KMS-11 (cell line): ENCODE measurements around the gene AP4M1.

Source experiments
- H2AFZ ChIP-seq: fragments of 200-600 bp; sonication (generic); 2 replicates; pipeline ENCODE4 v1.6.1; 2016; ENCODE audit warnings: antibody characterized with exemption, mixed run types, low read depth
- H3K27ac ChIP-seq: fragments of 200-600 bp; sonication (generic); 2 replicates; pipeline ENCODE4 v1.6.1; 2016; ENCODE audit warnings: mild to moderate bottlenecking, mixed run types
- H3K27me3 ChIP-seq: fragments of 200-600 bp; sonication (generic); 2 replicates; pipeline ENCODE4 v1.6.1; 2017; ENCODE audit warnings: mild to moderate bottlenecking, low read depth, mixed run types, moderate library complexity; ENCODE audit not compliant: insufficient read depth
- H3K36me3 ChIP-seq: fragments of 200-600 bp; sonication (generic); 2 replicates; pipeline ENCODE4 v1.6.1; 2017; ENCODE audit warnings: mild to moderate bottlenecking, mixed run types; ENCODE audit not compliant: insufficient read depth
- H3K4me1 ChIP-seq: fragments of 200-600 bp; sonication (generic); 2 replicates; pipeline ENCODE4 v1.6.1; 2016; ENCODE audit warnings: mild to moderate bottlenecking, low read depth, mixed run types; ENCODE audit not compliant: poor library complexity, severe bottlenecking
- H3K4me2 ChIP-seq: fragments of 200-600 bp; sonication (generic); 2 replicates; pipeline ENCODE4 v1.7.0; 2016; ENCODE audit warnings: mild to moderate bottlenecking, mixed run types
- H3K4me3 ChIP-seq: fragments of 200-600 bp; sonication (generic); IDR thresholded peaks from 2 replicates; pipeline ENCODE4 v1.6.1; 2017; ENCODE audit warnings: low read depth, low read length, mixed read lengths; ENCODE audit not compliant: insufficient read depth
- H3K79me2 ChIP-seq: fragments of 200-600 bp; sonication (generic); 2 replicates; pipeline ENCODE4 v1.6.1; 2016; ENCODE audit warnings: low read depth, mixed run types; ENCODE audit not compliant: insufficient read depth
- H3K9ac ChIP-seq: fragments of 200-600 bp; sonication (generic); 2 replicates; pipeline ENCODE4 v1.6.1; 2016; ENCODE audit warnings: mild to moderate bottlenecking, mixed run types
- H4K20me1 ChIP-seq: fragments of 200-600 bp; sonication (generic); 2 replicates; pipeline ENCODE4 v1.6.1; 2016; ENCODE audit warnings: mild to moderate bottlenecking, mixed run types; ENCODE audit not compliant: insufficient read depth
- TF ChIP-seq, protein P1 (sequence below): fragments of 200-600 bp; sonication (generic); conservative IDR thresholded peaks from 2 replicates; pipeline ENCODE4 v1.6.1; 2017; ENCODE audit warnings: low read depth, mild to moderate bottlenecking, antibody characterized with exemption, low read length, moderate library complexity, mixed read lengths

The AP4M1 gene

DNA sequence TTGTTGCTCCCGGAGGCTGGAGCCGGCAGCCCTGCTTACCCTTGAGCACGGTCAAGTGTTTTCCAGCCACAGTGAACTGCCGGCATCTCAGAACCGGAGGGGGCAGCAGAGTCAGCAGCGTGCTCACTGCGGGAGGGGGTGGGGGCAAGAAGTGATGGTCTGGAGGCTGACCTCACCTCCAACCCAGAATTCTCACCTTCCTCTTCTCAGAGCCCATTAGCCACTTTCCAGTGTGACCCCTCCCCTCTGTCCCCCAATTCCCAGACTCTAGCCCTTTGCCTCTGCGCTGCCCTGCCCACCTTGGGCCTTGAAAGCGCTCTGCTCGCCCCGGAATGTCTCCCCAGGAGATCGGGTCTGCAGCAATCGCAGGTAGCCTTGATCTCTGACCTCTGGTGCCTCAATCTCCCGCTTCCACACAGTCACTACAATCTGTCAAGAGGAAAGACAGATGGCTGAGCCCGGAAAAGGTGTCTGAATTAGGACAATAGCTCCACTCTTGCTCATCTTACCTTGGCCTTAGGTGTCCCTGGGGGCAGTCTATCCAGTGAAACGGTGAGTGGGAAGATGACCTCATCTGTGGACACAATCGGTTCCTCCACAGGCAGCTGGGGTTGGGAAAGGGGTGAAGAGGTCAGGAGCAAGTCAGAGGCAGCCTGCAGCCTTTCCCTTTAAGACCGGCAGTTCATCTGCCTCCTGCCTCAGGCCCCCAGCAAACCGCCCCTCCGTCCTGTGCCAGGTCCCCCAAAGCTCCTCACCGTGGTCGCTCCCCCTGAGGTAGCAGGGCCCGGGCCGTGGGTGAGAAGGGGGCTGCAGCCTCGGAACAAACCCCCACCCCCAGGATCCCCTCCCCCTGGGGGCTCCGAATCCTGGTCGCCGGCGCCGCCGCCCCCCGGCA, 56.1 kb downstream of the AP4M1 start:
- Histone ChIP-seq H3K9ac (peak overlapping the region; percentile 41), H4K20me1 (no peaks in the 10 kb centered on the region), H3K36me3 (no peaks in the 10 kb centered on the region; the same call in 1 of the 2 replicates), H3K79me2 (no peaks in the 10 kb centered on the region; the same call in 1 of the 2 replicates), H2AFZ (no peak overlapping the region), H3K4me1 (peaks cover 17% of the 10 kb centered on the region), H3K27ac (no peak overlapping the region), H3K4me2 (peak overlapping the region; percentile 90), H3K27me3 (peaks cover 22% of the 10 kb centered on the region), H3K4me3 (no peak overlapping the region)
- TF ChIP-seq, protein P1, sequence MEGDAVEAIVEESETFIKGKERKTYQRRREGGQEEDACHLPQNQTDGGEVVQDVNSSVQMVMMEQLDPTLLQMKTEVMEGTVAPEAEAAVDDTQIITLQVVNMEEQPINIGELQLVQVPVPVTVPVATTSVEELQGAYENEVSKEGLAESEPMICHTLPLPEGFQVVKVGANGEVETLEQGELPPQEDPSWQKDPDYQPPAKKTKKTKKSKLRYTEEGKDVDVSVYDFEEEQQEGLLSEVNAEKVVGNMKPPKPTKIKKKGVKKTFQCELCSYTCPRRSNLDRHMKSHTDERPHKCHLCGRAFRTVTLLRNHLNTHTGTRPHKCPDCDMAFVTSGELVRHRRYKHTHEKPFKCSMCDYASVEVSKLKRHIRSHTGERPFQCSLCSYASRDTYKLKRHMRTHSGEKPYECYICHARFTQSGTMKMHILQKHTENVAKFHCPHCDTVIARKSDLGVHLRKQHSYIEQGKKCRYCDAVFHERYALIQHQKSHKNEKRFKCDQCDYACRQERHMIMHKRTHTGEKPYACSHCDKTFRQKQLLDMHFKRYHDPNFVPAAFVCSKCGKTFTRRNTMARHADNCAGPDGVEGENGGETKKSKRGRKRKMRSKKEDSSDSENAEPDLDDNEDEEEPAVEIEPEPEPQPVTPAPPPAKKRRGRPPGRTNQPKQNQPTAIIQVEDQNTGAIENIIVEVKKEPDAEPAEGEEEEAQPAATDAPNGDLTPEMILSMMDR = no peak
